Measurements from ENCODE around the gene CYFIP1. TPM values are rescaled to one million over a fixed set of nuclear protein-coding genes. Genes with fewer than 3 reads are reported as not detected.

The CYFIP1 gene
- total and polyA plus RNA-seq, 7 donors = 9.1 to 43.0 (median 23.3) TPM

DNA sequence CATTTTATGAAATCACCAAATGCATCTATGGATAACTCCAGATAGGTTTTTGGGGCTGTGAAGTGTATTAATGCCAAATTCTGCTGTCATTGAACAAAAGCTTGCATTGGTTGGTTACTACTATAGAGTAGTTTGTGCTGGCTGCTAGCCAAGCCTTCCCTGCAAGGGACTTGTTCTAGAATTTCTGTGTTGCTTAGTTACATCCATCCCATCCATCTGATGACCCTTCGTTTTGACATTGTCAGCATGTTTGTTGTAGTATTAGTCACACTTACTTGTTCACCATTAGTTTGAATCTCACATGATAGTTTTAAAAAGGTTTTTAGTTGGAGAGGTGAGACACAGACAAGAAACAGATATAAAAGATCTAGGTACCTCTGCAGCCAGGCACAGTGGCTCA is 148.7 kb downstream of the CYFIP1 start:
- 49 to 60% (median 56%) methylated on average over 1 of the region's 1 CpG for WGBS, 3 donors
- ATAC-seq (no peak), DNase-seq (no peak)
- H3K27ac ChIP-seq = no peak overlapping the region
- H3K27me3 ChIP-seq (ENCODE audit: insufficient read depth in 3 of 3, low read length in 2 of 3) = no peaks in the 10 kb centered on the region
- intact Hi-C loops (cut with DNase I) = loop anchor here in 1 of 2 donors (10.0 kb wide), 1 partner anchor 47 kb away; the partner anchor contains the start of gene NIPA1
- H3K36me3 ChIP-seq (ENCODE audit: insufficient read depth in 1 of 2, low read depth in 1 of 2) = peaks cover 3 to 30% of the 10 kb centered on the region in 2 donors
- no peaks in the 10 kb centered on the region for H3K9me3 ChIP-seq
- no peaks in the 10 kb centered on the region for H3K4me1 ChIP-seq
- TF ChIP-seq, protein P1, sequence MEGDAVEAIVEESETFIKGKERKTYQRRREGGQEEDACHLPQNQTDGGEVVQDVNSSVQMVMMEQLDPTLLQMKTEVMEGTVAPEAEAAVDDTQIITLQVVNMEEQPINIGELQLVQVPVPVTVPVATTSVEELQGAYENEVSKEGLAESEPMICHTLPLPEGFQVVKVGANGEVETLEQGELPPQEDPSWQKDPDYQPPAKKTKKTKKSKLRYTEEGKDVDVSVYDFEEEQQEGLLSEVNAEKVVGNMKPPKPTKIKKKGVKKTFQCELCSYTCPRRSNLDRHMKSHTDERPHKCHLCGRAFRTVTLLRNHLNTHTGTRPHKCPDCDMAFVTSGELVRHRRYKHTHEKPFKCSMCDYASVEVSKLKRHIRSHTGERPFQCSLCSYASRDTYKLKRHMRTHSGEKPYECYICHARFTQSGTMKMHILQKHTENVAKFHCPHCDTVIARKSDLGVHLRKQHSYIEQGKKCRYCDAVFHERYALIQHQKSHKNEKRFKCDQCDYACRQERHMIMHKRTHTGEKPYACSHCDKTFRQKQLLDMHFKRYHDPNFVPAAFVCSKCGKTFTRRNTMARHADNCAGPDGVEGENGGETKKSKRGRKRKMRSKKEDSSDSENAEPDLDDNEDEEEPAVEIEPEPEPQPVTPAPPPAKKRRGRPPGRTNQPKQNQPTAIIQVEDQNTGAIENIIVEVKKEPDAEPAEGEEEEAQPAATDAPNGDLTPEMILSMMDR (IDR thresholded peaks at IDR 0.05) = no peak
- H3K4me3 ChIP-seq = no peak overlapping the region

DNA sequence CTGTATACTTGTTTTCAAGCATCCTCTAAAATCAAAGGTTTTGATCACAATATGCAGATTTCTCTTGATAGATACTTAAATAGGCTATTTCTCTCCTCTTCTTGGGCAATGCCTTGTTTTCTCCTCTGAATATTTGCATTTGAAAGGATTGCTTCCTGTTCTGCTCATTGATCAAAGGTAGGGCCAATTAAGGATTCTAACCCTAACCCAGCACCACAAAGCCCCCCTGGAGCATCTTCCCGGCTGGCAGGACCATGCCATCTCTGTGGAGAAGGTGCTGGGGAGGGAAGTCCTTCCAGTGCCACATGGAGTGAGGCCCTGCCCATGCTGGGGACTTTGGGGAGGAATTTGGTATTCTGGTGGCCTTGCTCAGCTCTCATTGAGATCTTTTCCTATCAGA is 153.0 kb downstream of the CYFIP1 start:
- no peaks in the 10 kb centered on the region for H3K9me3 ChIP-seq
- intact Hi-C loops (cut with DNase I) = no loop called here
- no peak for DNase-seq
- H3K36me3 ChIP-seq (ENCODE audit: insufficient read depth in 1 of 2, low read depth in 1 of 2) = peaks cover 5 to 62% of the 10 kb centered on the region in 2 donors
- H3K4me1 ChIP-seq = no peaks in the 10 kb centered on the region
- no peaks in the 10 kb centered on the region for H3K27me3 ChIP-seq (ENCODE audit: insufficient read depth in 3 of 3, low read length in 2 of 3)
- no peak overlapping the region for H3K4me3 ChIP-seq
- no peak overlapping the region for H3K27ac ChIP-seq
- no peak for ATAC-seq
- TF ChIP-seq, protein P1 (IDR thresholded peaks at IDR 0.05) = no peak
- WGBS, 3 donors = 55 to 64% (median 62%) methylated on average over 1 of the region's 1 CpG

DNA sequence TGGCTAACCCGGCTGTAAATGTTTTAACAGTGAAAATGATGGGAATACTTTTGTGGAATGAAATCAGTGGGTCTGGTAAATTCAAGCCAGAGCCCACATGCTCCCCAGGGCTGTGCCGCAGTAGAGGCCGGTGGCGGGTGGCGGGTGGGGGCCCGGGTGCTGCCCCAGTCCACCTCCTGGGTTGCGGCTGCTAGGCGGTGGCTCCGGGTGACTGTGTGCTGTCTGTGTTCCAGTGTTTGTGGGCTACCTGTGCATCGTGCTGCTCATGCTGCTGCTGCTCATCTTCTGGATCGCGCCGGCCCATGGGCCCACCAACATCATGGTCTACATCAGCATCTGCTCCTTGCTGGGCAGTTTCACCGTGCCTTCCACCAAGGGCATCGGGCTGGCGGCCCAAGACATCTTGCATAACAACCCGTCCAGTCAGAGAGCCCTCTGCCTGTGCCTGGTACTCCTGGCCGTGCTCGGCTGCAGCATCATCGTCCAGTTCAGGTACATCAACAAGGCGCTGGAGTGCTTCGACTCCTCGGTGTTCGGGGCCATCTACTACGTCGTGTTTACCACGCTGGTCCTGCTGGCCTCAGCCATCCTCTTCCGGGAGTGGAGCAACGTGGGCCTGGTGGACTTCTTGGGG is 156.6 kb downstream of the CYFIP1 start:
- ATAC-seq = no peak
- Histone ChIP-seq H3K4me1 (no peaks in the 10 kb centered on the region), H3K36me3 (ENCODE audit: insufficient read depth in 1 of 2, low read depth in 1 of 2) (peaks cover 3 to 76% of the 10 kb centered on the region in 2 donors), H3K27me3 (ENCODE audit: insufficient read depth in 3 of 3, low read length in 2 of 3) (no peaks in the 10 kb centered on the region), H3K4me3 (no peak overlapping the region), H3K27ac (no peak overlapping the region), H3K9me3 (no peaks in the 10 kb centered on the region)
- TF ChIP-seq, protein P1 (IDR thresholded peaks at IDR 0.05) = no peak
- intact Hi-C loops (cut with DNase I) = no loop called here
- DNase-seq = no peak
- WGBS, 3 donors = 93 to 95% (median 93%) methylated on average over 29 of the region's 29 CpGs

- ATAC-seq (no peak), DNase-seq (no peak)
- H3K36me3 ChIP-seq (ENCODE audit: insufficient read depth in 1 of 2, low read depth in 1 of 2) = peaks cover 0 to 42% of the 10 kb centered on the region in 2 donors
- no peaks in the 10 kb centered on the region for H3K9me3 ChIP-seq
- WGBS, 3 donors = 73 to 85% (median 80%) methylated on average over 2 of the region's 2 CpGs
- TF ChIP-seq, protein P1 (IDR thresholded peaks at IDR 0.05) = no peak
- no peak overlapping the region for H3K4me3 ChIP-seq
- no peak overlapping the region for H3K27ac ChIP-seq
- H3K4me1 ChIP-seq = no peaks in the 10 kb centered on the region
- intact Hi-C loops (cut with DNase I) = no loop called here
- H3K27me3 ChIP-seq (ENCODE audit: insufficient read depth in 3 of 3, low read length in 2 of 3) = no peaks in the 10 kb centered on the region
These were observed 160.5 kb downstream of the CYFIP1 start for GRCh38 chr15:22819651-22820050.

Other genes with a start within 250 kb of the CYFIP1 start
- gene NIPA1, start 193.7 kb downstream of the CYFIP1 start, total RNA-seq = 1 to 10 TPM; 3.2 to 5.1 (median 4.5) TPM
- 1 to 10 TPM; 1.4 to 6.3 (median 4.0) TPM for gene NIPA1, start 193.7 kb downstream of the CYFIP1 start, polyA plus RNA-seq
- 10 to 100 TPM; 18.2 to 31.5 (median 27.6) TPM for gene NIPA2, start 141.7 kb downstream of the CYFIP1 start, total RNA-seq
- gene NIPA2, start 141.7 kb downstream of the CYFIP1 start, polyA plus RNA-seq = 10 to 100 TPM; 11.3 to 61.8 (median 46.1) TPM
- 10 to 100 TPM in 3 of 4 donors, 1 to 10 TPM in 1; 9.2 to 15.1 (median 12.1) TPM for gene TUBGCP5, start 59.2 kb upstream of the CYFIP1 start, total RNA-seq
- gene TUBGCP5, start 59.2 kb upstream of the CYFIP1 start, polyA plus RNA-seq = 1 to 10 TPM; 5.1 to 9.3 (median 6.2) TPM
- gene GOLGA6L1, start 156.5 kb upstream of the CYFIP1 start, total RNA-seq = not detected
- not detected for gene GOLGA6L1, start 156.5 kb upstream of the CYFIP1 start, polyA plus RNA-seq